ENCODE results near the gene PARD6A. TPM values are rescaled to one million over a fixed set of nuclear protein-coding genes. Genes with fewer than 3 reads are reported as not detected.

The PARD6A gene
- total RNA-seq, 1 donor from 2014 or later, result 7.5 TPM

GRCh38 chr16:67710607-67711006, 49.8 kb downstream of the PARD6A start:
- Mint-ChIP-seq H3K4me1 (peaks cover 6% of the 10 kb centered on the region), H3K27me3 (ENCODE audit: low read depth) (no peaks in the 10 kb centered on the region), H3K4me3 (no peak overlapping the region), H3K36me3 (ENCODE audit: low read depth) (peaks cover 2% of the 10 kb centered on the region), H3K27ac (ENCODE audit: unreplicated experiment) (no peak overlapping the region), H3K9me3 (no peaks in the 10 kb centered on the region)
- TF ChIP-seq CTCF (conservative IDR thresholded peaks at IDR 0.05), result no peak
- DNase-seq (ENCODE audit: low read depth, low spot score), result no peak

Other genes with a start within 250 kb of the PARD6A start
- 9.5 and 10.2 TPM in 2 replicates for gene ZDHHC1, start 244.5 kb upstream of the PARD6A start, total RNA-seq
- 3.8 and 4.7 TPM in 2 replicates for gene HSD11B2, start 229.8 kb upstream of the PARD6A start, total RNA-seq
- 54.7 and 55.4 TPM in 2 replicates for gene ATP6V0D1, start 179.8 kb upstream of the PARD6A start, total RNA-seq
- not detected in 2 replicates for gene AGRP, start 177.4 kb upstream of the PARD6A start, total RNA-seq
- 60.6 and 65.7 TPM in 2 replicates for gene RIPOR1, start 132.1 kb upstream of the PARD6A start, total RNA-seq
- gene CTCF, start 98.4 kb upstream of the PARD6A start, total RNA-seq, result 78.8 and 79.8 TPM in 2 replicates
- gene CARMIL2, start 15.8 kb upstream of the PARD6A start, total RNA-seq, result 2.0 and 3.5 TPM in 2 replicates
- gene ACD, start 700 bp upstream of the PARD6A start, total RNA-seq, result 39.3 and 39.8 TPM in 2 replicates
- 23.3 and 24.5 TPM in 2 replicates for gene ENKD1, start 5.8 kb downstream of the PARD6A start, total RNA-seq
- 1.7 and 2.0 TPM in 2 replicates for gene C16orf86, start 5.9 kb downstream of the PARD6A start, total RNA-seq
- 33.8 and 34.3 TPM in 2 replicates for gene GFOD2, start 58.4 kb downstream of the PARD6A start, total RNA-seq
- 21.7 and 22.1 TPM in 2 replicates for gene RANBP10, start 145.6 kb downstream of the PARD6A start, total RNA-seq
- gene TSNAXIP1, start 145.9 kb downstream of the PARD6A start, total RNA-seq, result 6.6 and 7.5 TPM in 2 replicates
- gene THAP11, start 181.4 kb downstream of the PARD6A start, total RNA-seq, result 46.2 and 46.7 TPM in 2 replicates
- gene NUTF2, start 186.0 kb downstream of the PARD6A start, total RNA-seq, result 185 and 191 TPM in 2 replicates
- gene CENPT, start 186.7 kb downstream of the PARD6A start, total RNA-seq, result 78.2 and 83.5 TPM in 2 replicates
- gene EDC4, start 212.1 kb downstream of the PARD6A start, total RNA-seq, result 100 and 101 TPM in 2 replicates
- gene NRN1L, start 223.9 kb downstream of the PARD6A start, total RNA-seq, result 1.0 TPM in 1 of 2 replicates, not detected in the other
- 39.0 and 41.5 TPM in 2 replicates for gene PSKH1, start 232.3 kb downstream of the PARD6A start, total RNA-seq